Femur (tissue), 1 donor: Measurements from ENCODE around the gene OGN.
A peak's percentile ranks its signal among the peaks of the same experiment; 100 is the strongest.
"Not testable (repeated sequence)": the region's sequence is repeated elsewhere in the genome, so short reads cannot be mapped to it uniquely, and the experiment has no call there.

Source experiments
- DNase-seq: peaks from one replicate; pipeline ENCODE4 v3.0.0-alpha.2; 2017

The OGN gene, protein sequence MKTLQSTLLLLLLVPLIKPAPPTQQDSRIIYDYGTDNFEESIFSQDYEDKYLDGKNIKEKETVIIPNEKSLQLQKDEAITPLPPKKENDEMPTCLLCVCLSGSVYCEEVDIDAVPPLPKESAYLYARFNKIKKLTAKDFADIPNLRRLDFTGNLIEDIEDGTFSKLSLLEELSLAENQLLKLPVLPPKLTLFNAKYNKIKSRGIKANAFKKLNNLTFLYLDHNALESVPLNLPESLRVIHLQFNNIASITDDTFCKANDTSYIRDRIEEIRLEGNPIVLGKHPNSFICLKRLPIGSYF

DNA sequence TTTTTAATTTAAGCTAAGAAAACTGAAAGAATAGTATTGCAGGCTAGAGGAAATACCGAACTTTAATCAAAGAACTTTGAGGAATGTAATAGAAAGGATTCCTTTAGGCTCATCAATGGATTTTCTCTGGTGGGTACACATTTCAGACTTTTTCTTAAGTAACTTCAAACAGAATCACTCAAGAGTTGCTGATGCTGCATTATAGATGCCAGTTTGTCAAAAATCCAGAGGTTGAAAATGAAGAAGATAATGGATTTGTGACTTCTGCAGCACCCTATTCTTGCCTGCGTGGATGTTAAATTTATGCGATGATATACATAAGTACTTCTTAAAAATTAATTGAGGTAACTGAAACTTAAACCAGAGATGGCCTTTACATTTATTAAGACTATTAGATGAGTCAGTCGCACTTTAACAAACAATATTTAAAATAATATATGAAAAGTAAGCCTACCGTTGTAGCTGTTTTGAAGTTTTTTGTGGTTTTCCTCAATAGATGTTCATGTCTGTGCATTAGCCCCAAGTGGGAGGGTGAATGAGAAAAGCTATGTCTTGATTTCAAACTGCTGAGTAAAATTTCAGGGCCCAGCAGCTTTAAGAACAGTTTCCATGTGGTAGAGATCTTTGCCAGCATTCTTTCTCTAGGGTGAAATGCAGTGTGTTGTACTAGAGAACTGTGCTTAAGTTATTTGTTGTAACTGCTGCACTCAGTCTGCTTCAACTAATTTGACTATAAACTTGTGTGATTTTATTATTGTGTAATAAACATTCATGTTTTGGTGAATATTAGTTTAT, at the start of gene OGN:
Gene OGN (minus strand): TSS at position 537 of the 795 bp plus-strand sequence. CDS start 1,171 bp downstream, outside the sequence.
- DNase-seq: peak; percentile 64

DNA sequence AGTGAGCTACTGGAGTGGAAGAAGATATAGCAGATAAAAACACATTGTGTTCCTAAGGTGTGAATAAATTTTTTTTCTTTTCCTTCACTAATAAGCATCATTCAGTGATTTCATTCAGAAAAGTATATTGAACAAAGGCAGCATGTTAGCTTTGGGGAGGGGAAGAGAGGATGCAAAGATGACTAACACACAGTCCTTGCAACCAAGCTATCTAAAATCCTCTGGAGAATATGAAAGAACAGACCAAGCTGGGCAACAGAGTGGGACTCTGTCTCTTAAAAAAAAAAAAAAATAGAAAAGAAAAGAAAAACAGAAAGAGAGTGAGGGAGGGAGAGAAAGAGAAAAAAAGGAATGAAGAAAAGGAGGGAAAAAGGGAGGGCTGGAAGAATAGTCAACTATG, 42.2 kb upstream of the OGN start:
- no peak for DNase-seq

DNA sequence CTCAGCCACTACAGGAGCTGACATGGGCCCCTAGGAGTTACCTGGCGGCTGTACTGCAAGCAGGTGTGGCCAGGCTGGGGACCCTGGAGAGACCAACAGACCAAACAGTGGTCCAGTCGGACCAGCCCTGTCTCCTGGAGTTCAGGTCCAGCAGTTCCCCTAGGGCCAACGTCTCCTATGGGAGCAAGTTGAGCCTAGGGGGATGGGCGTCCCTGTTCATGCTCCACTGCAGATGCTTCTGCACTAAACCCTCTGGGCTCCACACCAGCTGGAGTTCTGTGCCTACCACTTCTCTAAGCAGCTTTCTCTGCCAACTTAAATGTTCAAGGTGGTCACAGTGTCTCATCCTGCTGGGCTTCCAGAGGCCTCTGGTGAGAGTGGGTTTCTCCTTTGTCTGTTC, 40.5 kb upstream of the OGN start:
- DNase-seq: no peak

DNA sequence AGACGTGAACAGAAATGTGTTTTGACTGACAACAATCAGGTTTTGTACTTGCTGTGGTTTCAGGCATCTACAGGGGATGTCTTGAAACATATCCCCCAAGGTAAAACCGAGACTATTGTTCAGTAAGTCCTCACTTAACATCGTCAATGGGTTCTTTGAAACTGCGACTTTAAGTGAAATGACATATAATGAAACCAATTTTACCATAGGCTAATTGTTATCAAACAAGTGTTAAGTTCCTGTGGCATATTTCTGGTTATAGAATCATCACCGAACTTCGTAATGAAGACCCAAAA, 36.3 kb upstream of the OGN start:
- no peak for DNase-seq

DNA sequence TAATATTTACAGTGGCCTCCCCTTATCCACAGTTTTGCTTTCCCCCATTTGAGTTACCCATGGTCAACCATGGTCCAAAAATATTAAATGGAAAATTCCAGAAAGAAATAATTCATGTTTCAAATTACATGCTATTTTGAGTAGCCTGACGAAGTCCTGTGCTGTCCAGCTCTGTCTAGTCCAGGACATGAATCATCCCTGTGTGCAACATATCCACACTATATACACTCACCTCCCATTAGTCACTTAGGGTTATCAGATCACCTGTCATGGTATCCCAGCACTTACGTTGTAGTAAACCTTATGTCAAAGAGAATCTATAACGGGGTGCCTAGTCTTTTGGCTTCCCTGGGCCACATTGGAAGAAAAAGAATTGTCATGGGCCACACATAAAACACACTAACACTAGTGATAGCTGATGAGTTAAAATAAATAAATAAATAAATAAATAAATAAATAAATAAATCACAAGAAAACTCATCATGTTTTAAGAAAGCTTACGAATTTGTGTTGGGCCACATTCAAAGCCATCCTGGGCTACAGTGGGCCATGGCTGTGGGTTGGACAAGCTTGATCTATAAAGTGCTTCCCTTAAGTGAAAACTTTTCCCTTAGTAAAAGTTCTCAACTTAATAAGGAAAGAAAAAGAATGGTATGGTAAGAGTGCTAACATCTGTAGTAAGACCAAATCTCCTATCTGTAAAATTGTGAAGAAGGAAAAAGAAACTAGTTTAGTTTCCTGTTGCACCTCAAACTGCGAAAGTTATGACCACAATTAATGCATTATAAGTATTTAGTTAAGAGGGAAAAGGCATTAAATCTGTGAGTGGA, 35.8 kb upstream of the OGN start:
- DNase-seq: no peak

DNA sequence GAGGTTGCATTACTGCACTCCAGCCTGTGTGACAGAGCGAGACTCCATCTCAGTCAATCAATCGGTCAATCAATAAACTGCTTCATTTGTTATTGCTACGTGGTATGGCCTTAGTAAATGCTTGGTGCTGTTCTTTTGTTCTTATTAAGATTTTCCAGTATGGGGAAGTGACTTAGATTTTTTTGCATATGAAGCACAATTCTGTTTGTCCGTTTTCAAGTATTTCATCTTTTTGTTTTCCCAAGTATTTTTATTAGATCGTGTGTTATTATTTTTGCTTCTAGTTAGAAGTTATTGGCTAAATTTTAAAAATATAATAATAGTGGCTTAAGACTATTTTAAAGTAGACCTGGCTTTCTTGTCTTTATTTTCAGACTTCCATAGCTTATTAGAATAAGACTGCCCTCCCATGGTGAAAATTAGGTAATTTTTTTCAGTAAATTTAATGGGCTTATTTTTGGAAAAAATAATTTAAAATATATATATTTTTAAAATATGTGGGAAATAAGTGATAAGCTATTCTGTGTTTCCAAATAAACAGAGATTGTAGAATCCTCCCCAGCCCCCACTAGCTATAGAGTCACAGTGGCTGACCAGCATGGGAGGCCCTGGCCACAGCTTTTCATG, 34.6 kb upstream of the OGN start:
- no peak for DNase-seq

DNA sequence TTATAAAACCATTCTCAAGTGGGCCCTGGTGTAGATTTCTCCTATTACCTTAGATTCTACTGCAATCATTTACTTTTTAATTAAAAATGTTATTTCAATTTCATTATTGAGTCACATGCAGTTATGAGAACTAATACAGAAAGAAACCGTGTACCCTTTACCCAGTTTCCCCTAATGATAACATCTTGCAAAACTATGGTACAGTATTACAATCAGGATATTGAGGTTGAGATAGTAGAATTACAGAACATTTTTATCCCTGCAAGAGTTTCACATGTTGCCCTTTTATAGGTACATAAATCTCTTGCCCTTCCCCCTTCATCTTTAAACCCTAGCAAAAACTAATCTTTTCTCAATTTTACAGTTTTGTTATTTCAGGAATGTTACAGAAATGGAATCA, 30.9 kb upstream of the OGN start:
- DNase-seq: no peak

DNA sequence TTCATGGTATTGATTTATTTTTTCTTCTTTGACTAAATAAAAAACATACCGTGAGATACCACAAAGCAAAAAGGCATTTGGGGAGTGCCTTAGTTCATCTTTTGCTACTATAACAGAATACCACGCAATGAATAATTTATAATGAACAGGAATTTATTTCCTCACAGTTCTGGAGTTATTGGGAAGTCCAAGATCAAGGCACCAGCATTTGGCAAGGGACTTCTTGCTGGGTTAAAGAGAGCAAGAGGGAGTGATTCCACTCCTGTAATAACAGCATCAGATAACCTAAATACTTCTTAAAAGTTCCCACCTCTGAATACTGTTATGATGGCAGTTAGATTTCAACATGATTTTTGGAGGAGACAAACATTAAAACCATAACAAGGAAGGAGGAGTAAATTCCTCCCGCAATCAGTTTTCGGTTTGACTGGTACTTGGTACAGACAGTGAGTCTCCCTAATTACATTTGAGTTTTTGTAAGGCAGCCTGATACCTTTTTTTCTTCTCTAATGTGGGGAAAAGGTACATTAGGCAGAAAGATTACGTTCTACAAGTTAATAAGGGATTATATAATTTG, 28.7 kb upstream of the OGN start:
- no peak for DNase-seq

DNA sequence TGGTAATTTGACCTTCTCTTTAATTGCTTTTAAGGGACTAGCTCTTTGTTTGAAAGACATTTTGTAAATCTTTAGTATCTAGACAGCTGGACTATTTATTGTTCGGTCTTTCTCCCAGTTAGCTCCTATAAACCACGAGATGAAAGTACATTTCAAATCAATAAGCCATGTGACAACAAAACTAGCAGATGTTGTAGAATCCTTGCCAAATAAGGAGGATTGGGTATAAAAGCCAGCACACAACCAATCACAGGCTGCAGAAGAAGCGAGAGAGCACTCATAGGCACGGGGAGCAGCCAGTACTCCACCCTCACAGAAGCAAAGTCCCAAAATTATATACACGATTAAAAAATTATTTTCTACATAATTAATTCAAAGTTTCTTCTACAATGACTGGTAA, 28.0 kb upstream of the OGN start:
- DNase-seq: no peak

DNA sequence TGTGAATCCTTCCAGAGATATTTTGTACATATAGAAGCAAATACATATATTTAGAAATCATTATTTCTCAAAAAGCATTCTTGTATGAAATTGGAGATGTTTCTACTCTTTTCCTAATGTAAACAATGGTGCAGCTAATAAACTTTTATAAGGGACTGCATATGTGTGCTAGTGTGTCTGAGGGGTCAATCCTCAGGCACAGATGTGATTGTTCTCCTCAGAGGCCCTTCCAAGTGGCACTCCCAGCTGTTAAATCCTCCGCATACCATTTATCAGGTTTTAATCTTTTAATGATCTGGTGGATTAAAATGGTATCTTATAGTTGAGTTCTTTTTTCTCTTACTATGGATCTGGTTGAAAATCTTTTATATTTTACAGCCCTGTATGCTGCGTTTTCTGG, 25.5 kb upstream of the OGN start:
- no peak for DNase-seq

DNA sequence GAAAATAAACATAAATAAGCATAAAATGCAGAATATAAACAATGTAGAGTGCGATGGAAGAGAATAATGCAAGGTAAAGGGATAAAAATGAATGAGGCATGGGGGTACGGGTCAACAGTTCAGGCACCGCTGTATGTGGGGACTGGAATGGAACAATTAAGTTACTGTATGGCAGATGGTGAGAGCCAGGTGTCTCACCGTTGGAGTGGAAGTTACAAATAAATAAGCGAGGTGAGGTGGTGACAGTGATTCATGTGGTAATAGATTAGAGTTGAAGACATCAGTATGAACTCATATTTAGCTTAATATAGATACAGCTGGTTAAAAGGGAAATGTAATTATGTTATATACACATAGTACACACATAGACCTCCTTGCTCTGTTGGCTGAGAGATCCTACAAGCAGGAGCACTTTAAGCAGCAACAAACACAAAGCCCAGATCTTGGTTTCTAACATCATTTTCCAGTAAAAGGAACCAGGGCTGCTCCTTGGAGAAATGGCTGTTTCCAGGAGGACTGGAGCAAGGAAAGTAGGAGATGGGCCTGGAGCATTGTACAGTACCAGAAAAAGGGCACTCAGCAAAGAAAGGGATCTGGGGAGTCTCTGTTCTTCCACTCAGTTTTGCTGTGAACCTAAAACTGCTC, 22.2 kb upstream of the OGN start:
- DNase-seq: peak; percentile 30

DNA sequence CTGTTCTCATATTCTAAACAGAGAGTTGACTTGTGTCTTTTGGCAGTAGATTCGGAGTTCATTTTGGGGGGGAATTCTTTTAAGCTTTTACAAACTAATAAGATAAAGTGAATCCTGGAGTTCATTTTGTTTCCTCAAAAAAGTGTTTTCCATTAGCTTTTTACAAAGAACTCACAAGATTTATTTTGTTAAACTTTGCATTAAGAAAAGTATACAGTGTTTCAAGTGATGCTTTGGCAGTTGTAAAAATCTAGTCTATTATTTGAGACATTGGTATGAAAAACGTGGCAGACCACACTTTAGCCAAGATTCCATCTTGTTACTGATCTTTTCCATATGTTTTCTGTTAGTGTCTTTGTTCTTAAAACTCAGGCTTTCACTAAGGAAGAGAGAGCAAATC, 21.1 kb upstream of the OGN start:
- peak; percentile 59 for DNase-seq

DNA sequence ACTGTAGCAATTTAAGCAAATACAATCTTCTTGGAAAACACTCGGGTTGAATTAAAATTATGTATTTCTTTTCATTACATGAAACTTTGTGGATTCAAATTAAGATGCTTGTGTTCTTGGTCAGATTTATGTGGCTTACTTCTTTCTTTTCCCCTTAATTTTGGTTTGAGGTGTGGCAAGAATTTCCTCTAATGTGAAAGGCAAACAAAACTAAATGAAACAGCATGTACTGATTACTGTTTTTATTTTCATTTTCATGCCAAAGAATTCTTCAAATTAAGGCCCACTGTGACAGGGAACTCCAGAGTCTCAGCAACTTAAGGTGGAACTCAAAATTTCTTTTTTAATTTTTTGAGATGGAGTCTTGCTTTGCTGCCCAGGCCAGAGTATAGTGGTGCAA, 20.0 kb upstream of the OGN start, which contains the start of gene OMD:
Gene OMD (minus strand): TSS at position 132 of the 400 bp plus-strand sequence. CDS start 6,913 bp downstream, outside the sequence.
- no peak for DNase-seq

DNA sequence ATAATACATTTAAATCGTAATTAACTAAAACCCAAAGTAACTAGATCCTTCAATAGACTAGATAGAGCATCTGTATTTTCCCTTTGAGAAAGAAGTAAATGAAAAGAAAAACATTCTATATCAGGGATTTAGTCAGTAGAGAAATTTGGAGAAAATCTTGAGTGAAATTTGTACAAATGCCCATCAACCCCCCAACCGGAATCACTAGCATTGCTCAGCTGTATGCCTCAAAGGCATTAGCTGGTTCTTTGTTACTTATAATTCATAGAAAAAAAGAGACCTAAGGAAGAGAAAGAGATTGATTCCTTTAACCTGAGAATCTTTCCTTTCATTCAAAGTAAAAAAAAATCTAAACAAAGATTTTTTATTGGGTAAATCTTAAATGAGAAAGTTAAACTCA, 19.2 kb upstream of the OGN start:
- no peak for DNase-seq

DNA sequence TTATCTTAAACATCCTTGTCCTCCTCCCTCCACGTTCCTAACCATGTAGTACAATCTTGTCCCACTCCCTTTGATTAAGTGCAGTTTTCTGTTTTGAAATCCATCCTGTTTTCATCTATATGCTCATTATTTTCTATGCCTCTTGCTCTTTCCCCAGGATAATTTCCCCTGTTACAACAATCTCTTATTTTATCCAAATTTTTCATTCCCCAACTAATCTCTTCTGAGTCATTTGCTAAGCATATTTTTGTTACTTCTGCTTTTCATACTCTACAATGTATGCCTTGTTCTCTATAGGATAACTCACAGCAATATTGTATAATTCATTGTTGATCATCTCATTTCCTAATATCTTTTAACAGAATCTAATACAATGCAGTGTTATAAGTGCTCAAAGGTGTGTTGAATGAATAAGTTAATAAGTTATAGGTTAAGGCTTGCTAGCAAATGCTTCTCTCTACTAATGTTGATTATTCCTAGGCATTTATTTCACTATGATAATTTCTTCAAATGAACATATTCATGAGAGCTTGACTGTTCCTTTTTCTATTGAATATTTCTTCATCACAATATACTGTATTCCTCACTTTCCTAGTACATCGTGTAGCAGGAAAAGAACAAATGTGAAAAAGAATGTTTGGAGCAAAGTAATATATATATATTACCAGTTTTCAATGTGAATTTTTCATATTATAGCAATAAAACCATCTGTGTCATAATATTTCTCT, 18.4 kb upstream of the OGN start:
- no peak for DNase-seq

DNA sequence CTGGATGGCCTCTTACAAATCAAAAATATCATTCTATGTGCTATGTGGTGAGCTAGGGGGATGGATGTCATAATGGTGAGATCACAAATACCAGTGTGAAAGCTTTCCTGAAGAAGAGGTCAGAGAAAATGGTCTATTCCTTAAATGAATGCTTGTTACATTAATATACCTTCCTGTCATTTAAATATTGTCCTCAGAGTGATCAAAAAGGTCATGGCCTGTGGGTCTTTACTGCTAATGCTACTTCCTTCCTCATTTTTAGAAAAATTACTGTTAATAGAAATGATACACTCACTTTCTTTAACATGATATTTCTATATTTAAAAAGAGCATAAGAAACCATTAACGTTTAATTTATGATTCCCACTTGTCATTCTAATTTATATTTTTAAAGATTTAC, 10.2 kb upstream of the OGN start:
- DNase-seq: no peak

DNA sequence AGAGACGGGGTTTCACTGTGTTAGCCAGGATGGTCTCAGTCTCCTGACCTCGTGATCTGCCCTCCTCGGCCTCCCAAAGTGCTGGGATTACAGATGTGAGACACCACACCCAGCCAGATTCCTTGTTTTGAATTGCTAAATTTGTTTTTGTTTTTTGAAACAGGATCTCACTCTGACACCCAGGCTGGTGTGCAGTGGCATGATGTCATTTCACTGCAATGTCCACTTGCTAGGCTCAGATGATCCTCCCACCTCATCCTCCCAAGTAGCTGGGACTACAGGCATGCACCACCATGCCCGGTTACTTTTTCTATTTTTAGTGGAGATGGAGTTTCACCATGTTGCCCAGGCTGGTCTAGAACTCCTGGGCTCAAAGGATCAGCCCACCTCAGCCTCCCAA, 6.8 kb upstream of the OGN start:
- not testable (repeated sequence) for DNase-seq

DNA sequence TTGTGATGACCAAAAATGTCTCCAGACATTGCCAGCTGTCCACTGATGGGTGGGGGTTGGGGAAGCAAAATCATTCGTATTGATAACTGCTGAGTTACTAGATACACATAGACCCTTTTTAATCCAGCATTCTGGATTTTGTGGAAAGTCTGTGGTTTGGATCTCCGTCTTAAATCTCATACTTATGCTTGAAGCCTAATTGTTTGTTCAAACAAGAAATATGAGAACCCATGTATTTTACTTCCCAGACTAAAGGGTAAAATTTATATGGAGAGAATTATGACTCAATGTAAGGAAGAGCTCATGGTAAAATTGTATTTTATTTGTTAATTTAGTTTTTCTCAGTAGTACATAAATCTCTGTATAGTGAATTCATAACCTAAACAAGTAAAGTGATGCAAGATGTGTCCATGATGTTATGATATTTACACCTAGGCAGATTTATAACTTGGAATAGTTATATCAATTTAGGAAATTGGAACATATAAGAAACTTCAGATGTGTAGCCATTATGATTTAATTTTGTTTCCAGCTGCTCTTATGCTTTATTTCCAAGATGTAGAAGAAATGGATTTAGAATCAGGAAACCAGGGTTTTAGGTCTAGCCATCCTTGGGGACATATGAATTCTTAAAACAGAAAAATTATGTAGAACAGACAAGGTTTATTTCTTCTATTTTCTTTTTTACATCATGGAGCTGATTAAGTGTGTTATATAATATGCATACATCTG, 4.5 kb upstream of the OGN start:
- DNase-seq: no peak

DNA sequence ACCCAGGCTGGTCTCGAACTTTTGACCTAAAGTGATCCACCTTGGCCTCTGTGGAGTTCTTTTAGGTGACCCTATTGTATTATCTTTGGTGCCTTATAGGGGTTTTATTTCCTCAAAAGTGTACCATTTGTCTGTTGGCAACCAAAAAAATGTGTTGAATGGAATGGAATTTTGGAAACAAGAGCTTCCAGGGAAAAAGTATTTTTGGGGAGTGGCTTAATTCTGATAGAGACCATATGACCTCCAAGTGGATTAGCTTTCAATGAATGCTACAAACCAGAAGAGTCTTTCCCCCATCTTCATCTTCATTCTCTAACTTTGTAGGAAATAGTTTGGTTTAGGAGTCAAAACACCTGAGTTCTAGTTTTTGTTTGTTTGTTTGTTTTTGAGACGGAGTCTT, 3.4 kb upstream of the OGN start:
- DNase-seq: no peak

DNA sequence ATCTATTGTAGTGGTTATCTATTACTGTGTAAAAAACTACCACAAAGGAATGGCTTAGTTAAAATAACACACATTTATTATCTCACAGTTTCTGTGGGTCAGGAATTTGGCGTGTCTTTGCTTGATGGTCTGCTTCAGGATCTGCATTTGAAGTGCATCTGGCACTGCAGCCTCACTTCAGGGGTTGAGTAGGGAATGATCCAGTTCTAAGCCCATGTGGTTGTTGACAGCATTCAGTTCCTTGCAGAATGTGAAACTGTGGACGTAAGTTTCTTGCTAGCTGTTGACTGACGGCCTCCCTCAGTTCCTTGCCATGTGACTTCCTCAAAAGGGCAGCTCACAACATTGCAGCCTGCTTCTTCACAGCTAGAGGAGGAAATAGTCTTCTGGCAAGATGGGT, 2.1 kb upstream of the OGN start:
- DNase-seq: peak; percentile 43

DNA sequence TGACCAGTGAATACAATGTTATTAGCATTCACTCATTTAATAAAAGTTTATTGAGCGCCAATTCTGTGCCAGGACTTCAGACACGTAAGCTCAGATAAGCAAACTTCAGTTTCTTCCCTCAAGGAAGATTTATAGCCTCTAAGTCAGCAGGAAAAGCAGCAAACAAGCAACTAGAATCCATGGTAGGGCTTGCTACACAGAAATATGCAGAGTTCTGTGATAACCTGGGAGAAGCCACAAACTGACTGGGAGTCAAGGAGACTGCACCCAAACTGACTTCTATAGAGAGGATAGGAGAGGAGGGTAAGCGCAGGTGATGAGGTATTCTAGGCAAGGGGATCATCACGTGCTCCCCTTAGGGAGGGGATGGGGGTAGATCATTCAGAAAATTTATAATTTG, 1.4 kb upstream of the OGN start:
- DNase-seq: no peak
